Measurements from ENCODE around the gene FMN1. TPM values are rescaled to one million over a fixed set of nuclear protein-coding genes. Genes with fewer than 3 reads are reported as not detected.

FMN1 gene
- polyA plus RNA-seq, 1 donor from 2014 or later: 0.40 TPM

GRCh38 chr15:32767236-32767635 is 427.3 kb downstream of the FMN1 start:
- no peaks in the 10 kb centered on the region for H3K9me2 ChIP-seq (ENCODE audit: insufficient read depth, low read length)
- H3K36me3 ChIP-seq (ENCODE audit: insufficient read depth, low read length): no peaks in the 10 kb centered on the region
- no peaks in the 10 kb centered on the region for H3K9me3 ChIP-seq (ENCODE audit: low read length)
- no peak for TF ChIP-seq MXI1 (conservative IDR thresholded peaks at IDR 0.05; ENCODE audit: poor library complexity, severe bottlenecking)
- no peak for TF ChIP-seq TAF1 (IDR thresholded peaks at IDR 0.05; ENCODE audit: low read depth)
- no peak for TF ChIP-seq EZH2 (IDR thresholded peaks at IDR 0.05; ENCODE audit: borderline replicate concordance, insufficient read depth, low read length, poor library complexity, severe bottlenecking)
- no peak for TF ChIP-seq EP300 (conservative IDR thresholded peaks at IDR 0.05; ENCODE audit: poor library complexity, severe bottlenecking)
- no peak for TF ChIP-seq POLR2AphosphoS5 (IDR thresholded peaks at IDR 0.05)
- TF ChIP-seq CTCF (IDR thresholded peaks at IDR 0.05; ENCODE audit: poor library complexity, severe bottlenecking): no peak
- no peak for TF ChIP-seq SMC3 (conservative IDR thresholded peaks at IDR 0.05; ENCODE audit: poor library complexity)
- no peak for TF ChIP-seq REST (IDR thresholded peaks at IDR 0.05; ENCODE audit: borderline replicate concordance)
- no peak for TF ChIP-seq RAD21 (conservative IDR thresholded peaks at IDR 0.05)
- H3K9ac ChIP-seq (ENCODE audit: low read length): no peak overlapping the region
- H3K4me2 ChIP-seq (ENCODE audit: low read length): no peak overlapping the region
- no peaks in the 10 kb centered on the region for H4K20me1 ChIP-seq (ENCODE audit: insufficient read depth)
- no peak overlapping the region for H3K27ac ChIP-seq (ENCODE audit: low read length)
- H3F3A ChIP-seq (ENCODE audit: insufficient read depth, low read length, poor library complexity, severe bottlenecking): no peaks in the 10 kb centered on the region
- H3K27me3 ChIP-seq (ENCODE audit: insufficient read depth, low read depth, low read length): no peaks in the 10 kb centered on the region
- no peak overlapping the region for H3K4me3 ChIP-seq (ENCODE audit: low read length)
- H3K79me2 ChIP-seq (replicated peaks; ENCODE audit: insufficient read depth, low read length): no peaks in the 10 kb centered on the region
- H2AFZ ChIP-seq (ENCODE audit: low read depth, low read length): no peak overlapping the region

GRCh38 chr15:32766101-32766500 is 428.4 kb downstream of the FMN1 start:
- Histone ChIP-seq H3K9ac (ENCODE audit: low read length) (no peak overlapping the region), H3K4me3 (ENCODE audit: low read length) (no peak overlapping the region), H2AFZ (ENCODE audit: low read depth, low read length) (no peak overlapping the region), H3K9me2 (ENCODE audit: insufficient read depth, low read length) (no peaks in the 10 kb centered on the region), H3F3A (ENCODE audit: insufficient read depth, low read length, poor library complexity, severe bottlenecking) (no peaks in the 10 kb centered on the region), H3K27me3 (ENCODE audit: insufficient read depth, low read depth, low read length) (no peaks in the 10 kb centered on the region), H3K4me2 (ENCODE audit: low read length) (no peak overlapping the region), H3K27ac (ENCODE audit: low read length) (no peak overlapping the region), H3K36me3 (ENCODE audit: insufficient read depth, low read length) (no peaks in the 10 kb centered on the region), H3K9me3 (ENCODE audit: low read length) (no peaks in the 10 kb centered on the region), H4K20me1 (ENCODE audit: insufficient read depth) (no peaks in the 10 kb centered on the region), H3K79me2 (replicated peaks; ENCODE audit: insufficient read depth, low read length) (no peaks in the 10 kb centered on the region)
- TF ChIP-seq CTCF (IDR thresholded peaks at IDR 0.05; ENCODE audit: poor library complexity, severe bottlenecking): no peak
- no peak for TF ChIP-seq EZH2 (IDR thresholded peaks at IDR 0.05; ENCODE audit: borderline replicate concordance, insufficient read depth, low read length, poor library complexity, severe bottlenecking)
- no peak for TF ChIP-seq EP300 (conservative IDR thresholded peaks at IDR 0.05; ENCODE audit: poor library complexity, severe bottlenecking)
- TF ChIP-seq POLR2AphosphoS5 (IDR thresholded peaks at IDR 0.05): no peak
- no peak for TF ChIP-seq RAD21 (conservative IDR thresholded peaks at IDR 0.05)
- TF ChIP-seq MXI1 (conservative IDR thresholded peaks at IDR 0.05; ENCODE audit: poor library complexity, severe bottlenecking): no peak
- TF ChIP-seq TAF1 (IDR thresholded peaks at IDR 0.05; ENCODE audit: low read depth): no peak
- no peak for TF ChIP-seq REST (IDR thresholded peaks at IDR 0.05; ENCODE audit: borderline replicate concordance)
- no peak for TF ChIP-seq SMC3 (conservative IDR thresholded peaks at IDR 0.05; ENCODE audit: poor library complexity)
